Retina (tissue), 1 donor: ENCODE data around the gene DNAJC3.
"Not testable (repeated sequence)": the region's sequence is repeated elsewhere in the genome, so short reads cannot be mapped to it uniquely, and the experiment has no call there.

Experiments
- DNase-seq: peaks from one replicate; pipeline ENCODE4 v3.0.0-alpha.2; 2016

DNAJC3 gene

GRCh38 chr13:95716231-95716630 lies 39.3 kb downstream of the DNAJC3 start:
- DNase-seq: no peak

GRCh38 chr13:95722241-95722640 lies 45.3 kb downstream of the DNAJC3 start:
- no peak for DNase-seq

GRCh38 chr13:95723438-95723837 lies 46.5 kb downstream of the DNAJC3 start:
- DNase-seq: no peak

- no peak for DNase-seq
Observed at GRCh38 chr13:95724252-95724651, 47.3 kb downstream of the DNAJC3 start.

GRCh38 chr13:95726876-95727275 lies 49.9 kb downstream of the DNAJC3 start:
- no peak for DNase-seq

GRCh38 chr13:95728957-95729356 lies 52.0 kb downstream of the DNAJC3 start:
- DNase-seq: no peak

GRCh38 chr13:95734124-95734523 lies 57.2 kb downstream of the DNAJC3 start:
- no peak for DNase-seq

- DNase-seq: not testable (repeated sequence)
Observed at GRCh38 chr13:95740071-95740978, 63.4 kb downstream of the DNAJC3 start.

GRCh38 chr13:95740979-95741320 lies 64.0 kb downstream of the DNAJC3 start:
- no peak for DNase-seq

GRCh38 chr13:95741584-95742563 lies 64.9 kb downstream of the DNAJC3 start:
- DNase-seq: no peak

GRCh38 chr13:95743192-95743591 lies 66.3 kb downstream of the DNAJC3 start:
- no peak for DNase-seq

GRCh38 chr13:95745289-95745688 lies 68.3 kb downstream of the DNAJC3 start:
- no peak for DNase-seq

GRCh38 chr13:95745752-95746151 lies 68.8 kb downstream of the DNAJC3 start:
- DNase-seq: no peak

- DNase-seq: no peak
Observed at GRCh38 chr13:95749545-95749944, 72.6 kb downstream of the DNAJC3 start.

- no peak for DNase-seq
Observed at GRCh38 chr13:95752677-95753076, 75.7 kb downstream of the DNAJC3 start.

GRCh38 chr13:95754069-95754468 lies 77.1 kb downstream of the DNAJC3 start:
- no peak for DNase-seq

- no peak for DNase-seq
Observed at GRCh38 chr13:95756072-95756471, 79.1 kb downstream of the DNAJC3 start.

GRCh38 chr13:95762626-95763025 lies 85.7 kb downstream of the DNAJC3 start:
- DNase-seq: not testable (repeated sequence)

- DNase-seq: no peak
Observed at GRCh38 chr13:95763601-95764000, 86.7 kb downstream of the DNAJC3 start.

GRCh38 chr13:95771905-95772304 lies 95.0 kb downstream of the DNAJC3 start:
- DNase-seq: no peak

- no peak for DNase-seq
Observed at GRCh38 chr13:95779522-95779921, 102.6 kb downstream of the DNAJC3 start.

- no peak for DNase-seq
Observed at GRCh38 chr13:95781016-95781415, 104.1 kb downstream of the DNAJC3 start.

GRCh38 chr13:95781940-95782339 lies 105.0 kb downstream of the DNAJC3 start:
- not testable (repeated sequence) for DNase-seq

- no peak for DNase-seq
Observed at GRCh38 chr13:95783747-95784146, 106.8 kb downstream of the DNAJC3 start.
